Progenitor cell of endocrine pancreas (in vitro differentiated cells): Measurements from ENCODE around the gene URB1. TPM values are rescaled to one million over a fixed set of nuclear protein-coding genes. Genes with fewer than 3 reads are reported as not detected.

Source experiments
- DNase-seq: peaks from one replicate; pipeline ENCODE4 v3.0.0; 2021; ENCODE audit warnings: low spot score; ENCODE audit not compliant: unreplicated experiment
- H3K27ac Mint-ChIP-seq: 2 replicates; pipeline ENCODE4 v1.8.0; 2021; ENCODE audit warnings: mild to moderate bottlenecking, moderate library complexity, mixed read lengths
- H3K27me3 Mint-ChIP-seq: 2 replicates; pipeline ENCODE4 v1.8.0; 2021; ENCODE audit warnings: mixed read lengths
- H3K36me3 Mint-ChIP-seq: 2 replicates; pipeline ENCODE4 v1.8.0; 2022; ENCODE audit warnings: mixed read lengths; ENCODE audit not compliant: insufficient read depth
- H3K4me1 Mint-ChIP-seq: 2 replicates; pipeline ENCODE4 v1.8.0; 2021; ENCODE audit warnings: low read depth, mixed read lengths
- H3K4me3 Mint-ChIP-seq: 2 replicates; pipeline ENCODE4 v1.8.0; 2021; ENCODE audit warnings: low read depth, mild to moderate bottlenecking, moderate library complexity, mixed read lengths
- H3K9me3 Mint-ChIP-seq: 2 replicates; pipeline ENCODE4 v1.8.0; 2021; ENCODE audit warnings: low read depth, mixed read lengths
- total RNA-seq: library from RNA; stranded (reverse); gene quantifications from 2 replicates; pipeline ENCODE4 v1.2.1, GENCODE V29; 2021
- TF ChIP-seq, protein P1 (sequence below): fragments of 200-600 bp; sonication (generic); IDR thresholded peaks from one replicate; pipeline ENCODE4 v1.5.0; 2021; ENCODE audit warnings: antibody characterized with exemption, mild to moderate bottlenecking; ENCODE audit not compliant: unreplicated experiment

Gene URB1
- total RNA-seq, 1 donor from 2014 or later = 17.1 TPM

DNA sequence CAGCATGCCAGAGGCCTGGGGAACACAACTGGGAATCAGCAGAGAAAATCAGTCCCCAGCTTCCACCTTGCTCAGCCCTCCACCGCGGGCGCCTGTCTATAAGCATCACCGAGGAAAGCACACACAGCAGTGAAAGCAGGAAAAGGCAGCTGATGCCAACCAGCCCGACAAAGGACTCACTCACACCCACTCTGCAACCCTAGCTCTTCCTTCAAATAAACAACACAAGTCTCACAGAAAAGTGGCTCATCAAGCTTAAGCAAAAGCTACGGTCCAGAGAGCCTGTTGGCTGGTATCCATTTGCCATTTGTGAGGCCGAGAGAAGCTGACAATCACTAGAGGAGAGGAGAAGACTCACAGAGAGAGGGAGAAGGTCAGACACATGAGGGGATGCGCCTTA is 67.1 kb downstream of the URB1 start:
- TF ChIP-seq, protein P1, sequence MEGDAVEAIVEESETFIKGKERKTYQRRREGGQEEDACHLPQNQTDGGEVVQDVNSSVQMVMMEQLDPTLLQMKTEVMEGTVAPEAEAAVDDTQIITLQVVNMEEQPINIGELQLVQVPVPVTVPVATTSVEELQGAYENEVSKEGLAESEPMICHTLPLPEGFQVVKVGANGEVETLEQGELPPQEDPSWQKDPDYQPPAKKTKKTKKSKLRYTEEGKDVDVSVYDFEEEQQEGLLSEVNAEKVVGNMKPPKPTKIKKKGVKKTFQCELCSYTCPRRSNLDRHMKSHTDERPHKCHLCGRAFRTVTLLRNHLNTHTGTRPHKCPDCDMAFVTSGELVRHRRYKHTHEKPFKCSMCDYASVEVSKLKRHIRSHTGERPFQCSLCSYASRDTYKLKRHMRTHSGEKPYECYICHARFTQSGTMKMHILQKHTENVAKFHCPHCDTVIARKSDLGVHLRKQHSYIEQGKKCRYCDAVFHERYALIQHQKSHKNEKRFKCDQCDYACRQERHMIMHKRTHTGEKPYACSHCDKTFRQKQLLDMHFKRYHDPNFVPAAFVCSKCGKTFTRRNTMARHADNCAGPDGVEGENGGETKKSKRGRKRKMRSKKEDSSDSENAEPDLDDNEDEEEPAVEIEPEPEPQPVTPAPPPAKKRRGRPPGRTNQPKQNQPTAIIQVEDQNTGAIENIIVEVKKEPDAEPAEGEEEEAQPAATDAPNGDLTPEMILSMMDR = no peak
- H3K27me3 Mint-ChIP-seq = no peaks in the 10 kb centered on the region
- H3K36me3 Mint-ChIP-seq = peaks cover 18% of the 10 kb centered on the region
- H3K4me1 Mint-ChIP-seq = no peaks in the 10 kb centered on the region
- no peak for DNase-seq
- no peak overlapping the region for H3K4me3 Mint-ChIP-seq
- H3K9me3 Mint-ChIP-seq = no peaks in the 10 kb centered on the region
- H3K27ac Mint-ChIP-seq = no peak overlapping the region

- no peaks in the 10 kb centered on the region for H3K27me3 Mint-ChIP-seq
- no peaks in the 10 kb centered on the region for H3K4me1 Mint-ChIP-seq
- H3K36me3 Mint-ChIP-seq = peaks cover 19% of the 10 kb centered on the region
- no peak for DNase-seq
- no peak overlapping the region for H3K4me3 Mint-ChIP-seq
- H3K9me3 Mint-ChIP-seq = no peaks in the 10 kb centered on the region
- no peak overlapping the region for H3K27ac Mint-ChIP-seq
- TF ChIP-seq, protein P1 = no peak
Measured at GRCh38 chr21:32322676-32323075, 70.1 kb downstream of the URB1 start.

GRCh38 chr21:32322103-32322502 is 70.7 kb downstream of the URB1 start:
- Mint-ChIP-seq H3K27ac (no peak overlapping the region), H3K27me3 (no peaks in the 10 kb centered on the region), H3K4me3 (no peak overlapping the region), H3K4me1 (no peaks in the 10 kb centered on the region), H3K9me3 (no peaks in the 10 kb centered on the region), H3K36me3 (peaks cover 20% of the 10 kb centered on the region)
- no peak for DNase-seq
- TF ChIP-seq, protein P1 = no peak

GRCh38 chr21:32321480-32321879 is 71.3 kb downstream of the URB1 start:
- H3K4me1 Mint-ChIP-seq = no peaks in the 10 kb centered on the region

GRCh38 chr21:32320726-32321125 is 72.1 kb downstream of the URB1 start:
- Mint-ChIP-seq H3K4me3 (no peak overlapping the region), H3K9me3 (no peaks in the 10 kb centered on the region), H3K36me3 (peaks cover 16% of the 10 kb centered on the region), H3K27me3 (no peaks in the 10 kb centered on the region), H3K4me1 (no peaks in the 10 kb centered on the region), H3K27ac (no peak overlapping the region)
- TF ChIP-seq, protein P1 = no peak
- no peak for DNase-seq

More at GRCh38 chr21:32321480-32321879, 71.3 kb downstream of the URB1 start:
- Mint-ChIP-seq H3K4me3 (no peak overlapping the region), H3K36me3 (peaks cover 16% of the 10 kb centered on the region), H3K27me3 (no peaks in the 10 kb centered on the region), H3K27ac (no peak overlapping the region), H3K9me3 (no peaks in the 10 kb centered on the region)
- TF ChIP-seq, protein P1 = no peak
- no peak for DNase-seq
